ENCODE results near the gene PNRC2. TPM values are rescaled to one million over a fixed set of nuclear protein-coding genes. Genes with fewer than 3 reads are reported as not detected.
A peak's percentile ranks its signal among the peaks of the same experiment; 100 is the strongest.

Gene PNRC2
- polyA plus RNA-seq, 3 donors, result 71.7 to 89.7 (median 71.7) TPM

DNA sequence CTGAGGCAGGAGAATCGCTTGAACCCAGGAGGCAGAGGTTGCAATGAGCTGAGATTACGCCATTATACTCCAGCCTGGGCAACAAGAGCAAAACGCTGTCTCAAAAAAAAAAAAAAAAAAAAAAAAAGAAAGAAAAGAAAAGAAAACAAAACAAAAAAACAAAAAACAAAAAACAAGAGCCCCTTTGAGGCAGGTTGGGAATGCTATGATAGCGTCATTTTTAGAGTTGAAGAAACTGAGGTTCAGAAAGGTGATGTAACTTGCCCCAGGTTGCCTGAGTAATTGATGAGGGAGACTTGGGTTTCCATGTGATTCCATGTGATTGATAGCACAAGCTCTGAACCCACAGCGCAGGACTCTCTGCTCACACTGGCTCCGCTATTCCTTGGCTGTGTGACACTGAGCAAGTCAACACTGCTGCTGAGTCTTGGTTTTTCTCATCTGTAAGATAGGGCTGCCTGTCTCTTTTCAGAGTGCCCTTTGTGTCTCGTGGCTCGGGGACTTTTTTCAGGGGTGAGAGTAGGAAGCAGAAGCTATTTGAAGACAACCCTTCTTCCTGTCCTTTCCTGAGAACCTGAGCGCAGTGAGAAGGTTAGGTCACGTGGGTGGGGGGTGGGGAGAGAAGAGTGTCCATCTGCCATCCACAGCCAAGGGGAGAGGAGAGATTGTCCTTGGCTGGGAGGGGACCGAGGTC lies 48.9 kb upstream of the PNRC2 start:
- H2AFZ ChIP-seq (ENCODE audit: insufficient read depth, low read depth, low read length, poor library complexity, severe bottlenecking), result peak overlapping the region; percentile 1
- H3K79me2 ChIP-seq (ENCODE audit: insufficient read depth, low read length), result no peaks in the 10 kb centered on the region
- peak overlapping the region in 3 of 7 donors; percentile 28 to 73 (median 62) for H3K27ac Mint-ChIP-seq
- 62% methylated on average over 6 of the region's 11 CpGs for WGBS (ENCODE audit: insufficient coverage)
- H4K20me1 ChIP-seq (ENCODE audit: insufficient read depth, low read length), result no peaks in the 10 kb centered on the region
- TF ChIP-seq, protein P1, sequence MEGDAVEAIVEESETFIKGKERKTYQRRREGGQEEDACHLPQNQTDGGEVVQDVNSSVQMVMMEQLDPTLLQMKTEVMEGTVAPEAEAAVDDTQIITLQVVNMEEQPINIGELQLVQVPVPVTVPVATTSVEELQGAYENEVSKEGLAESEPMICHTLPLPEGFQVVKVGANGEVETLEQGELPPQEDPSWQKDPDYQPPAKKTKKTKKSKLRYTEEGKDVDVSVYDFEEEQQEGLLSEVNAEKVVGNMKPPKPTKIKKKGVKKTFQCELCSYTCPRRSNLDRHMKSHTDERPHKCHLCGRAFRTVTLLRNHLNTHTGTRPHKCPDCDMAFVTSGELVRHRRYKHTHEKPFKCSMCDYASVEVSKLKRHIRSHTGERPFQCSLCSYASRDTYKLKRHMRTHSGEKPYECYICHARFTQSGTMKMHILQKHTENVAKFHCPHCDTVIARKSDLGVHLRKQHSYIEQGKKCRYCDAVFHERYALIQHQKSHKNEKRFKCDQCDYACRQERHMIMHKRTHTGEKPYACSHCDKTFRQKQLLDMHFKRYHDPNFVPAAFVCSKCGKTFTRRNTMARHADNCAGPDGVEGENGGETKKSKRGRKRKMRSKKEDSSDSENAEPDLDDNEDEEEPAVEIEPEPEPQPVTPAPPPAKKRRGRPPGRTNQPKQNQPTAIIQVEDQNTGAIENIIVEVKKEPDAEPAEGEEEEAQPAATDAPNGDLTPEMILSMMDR (IDR thresholded peaks at IDR 0.05), result no peak
- H3K27ac ChIP-seq (ENCODE audit: low read depth in 1 of 2, low read length in 2 of 2), result peak overlapping the region in 1 of 2 donors; percentile 32
- no peak overlapping the region for H3K4me3 ChIP-seq (replicated peaks in 1 of 3; ENCODE audit: low read depth in 2 of 3, low read length in 3 of 3)
- H3K27me3 Mint-ChIP-seq (ENCODE audit: low read depth in 3 of 3), result no peaks in the 10 kb centered on the region
- peaks cover 71 to 73% of the 10 kb centered on the region in 2 donors for H3K4me1 ChIP-seq (ENCODE audit: control insufficient read depth in 1 of 2, insufficient read depth in 2 of 2, low read length in 2 of 2)
- no peak overlapping the region for H3K4me2 ChIP-seq (replicated peaks; ENCODE audit: extremely low read depth, low read length, poor library complexity, severe bottlenecking)
- peaks cover 0 to 2% (median 0%) of the 10 kb centered on the region in 7 donors for H3K9me3 Mint-ChIP-seq
- intact Hi-C loops (cut with micrococcal nuclease), result loop anchor here in 1 of 2 donors (10.0 kb wide), 1 partner anchor 106 kb away; the partner anchor contains the start of gene GALE
- H3K36me3 Mint-ChIP-seq, result peaks cover 0 to 5% of the 10 kb centered on the region in 2 donors
- peak in 1 of 3 donors; percentile 62 for DNase-seq
- H3K9ac ChIP-seq (ENCODE audit: insufficient read depth, low read length, poor library complexity, severe bottlenecking), result no peak overlapping the region
- no peaks in the 10 kb centered on the region for H3K27me3 ChIP-seq (ENCODE audit: control insufficient read depth in 2 of 2, insufficient read depth in 2 of 2, low read length in 2 of 2)
- H3K9me3 ChIP-seq (replicated peaks in 1 of 2; ENCODE audit: control insufficient read depth in 1 of 2, insufficient read depth in 1 of 2, low read length in 2 of 2), result no peaks in the 10 kb centered on the region
- no peaks in the 10 kb centered on the region for H3K36me3 ChIP-seq (replicated peaks in 1 of 2; ENCODE audit: control insufficient read depth in 1 of 2, insufficient read depth in 2 of 2, low read length in 2 of 2)
- peak overlapping the region in 1 of 2 donors; percentile 34 for H3K4me3 Mint-ChIP-seq
- peaks cover 73% of the 10 kb centered on the region for H3K4me1 Mint-ChIP-seq

DNA sequence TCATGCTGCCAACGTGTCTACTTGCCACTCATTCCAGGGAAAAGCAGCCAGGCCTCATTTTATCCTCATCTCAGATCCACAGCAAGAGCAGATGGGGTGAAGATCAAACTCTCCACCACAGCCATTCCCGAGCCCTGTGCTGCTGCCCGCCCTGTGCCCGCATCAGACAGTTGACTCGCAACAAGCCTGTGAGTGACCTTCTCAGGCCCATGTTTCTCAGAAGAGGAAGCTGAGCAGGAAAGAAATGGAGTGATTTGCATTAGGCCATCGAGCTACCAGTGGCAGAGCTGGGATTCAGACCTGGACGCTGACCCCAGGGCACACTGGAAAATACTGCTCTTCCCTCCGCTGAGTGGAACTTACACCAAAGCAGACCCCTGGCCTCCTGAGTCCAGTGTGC lies 47.7 kb upstream of the PNRC2 start:
- H3K4me2 ChIP-seq (replicated peaks; ENCODE audit: extremely low read depth, low read length, poor library complexity, severe bottlenecking), result no peak overlapping the region
- DNase-seq, result peak in 2 of 3 donors; percentile 40 to 43

More for the DNA sequence above, 47.7 kb upstream of the PNRC2 start:
- 73% methylated on average over 4 of the region's 8 CpGs for WGBS (ENCODE audit: insufficient coverage)
- Mint-ChIP-seq H3K27me3 (ENCODE audit: low read depth in 3 of 3) (no peaks in the 10 kb centered on the region), H3K9me3 (peaks cover 0 to 2% (median 0%) of the 10 kb centered on the region in 7 donors), H3K4me1 (peaks cover 74% of the 10 kb centered on the region), H3K4me3 (peak overlapping the region in 1 of 2 donors; percentile 31), H3K36me3 (peaks cover 0 to 5% of the 10 kb centered on the region in 2 donors), H3K27ac (peak overlapping the region in 3 of 7 donors; percentile 3 to 74 (median 28))
- Histone ChIP-seq H4K20me1 (ENCODE audit: insufficient read depth, low read length) (no peaks in the 10 kb centered on the region), H3K27me3 (ENCODE audit: control insufficient read depth in 2 of 2, insufficient read depth in 2 of 2, low read length in 2 of 2) (no peaks in the 10 kb centered on the region), H3K4me3 (replicated peaks in 1 of 3; ENCODE audit: low read depth in 2 of 3, low read length in 3 of 3) (no peak overlapping the region), H3K9ac (ENCODE audit: insufficient read depth, low read length, poor library complexity, severe bottlenecking) (no peak overlapping the region), H3K4me1 (ENCODE audit: control insufficient read depth in 1 of 2, insufficient read depth in 2 of 2, low read length in 2 of 2) (peaks cover 77 to 79% of the 10 kb centered on the region in 2 donors), H2AFZ (ENCODE audit: insufficient read depth, low read depth, low read length, poor library complexity, severe bottlenecking) (no peak overlapping the region), H3K79me2 (ENCODE audit: insufficient read depth, low read length) (no peaks in the 10 kb centered on the region), H3K36me3 (replicated peaks in 1 of 2; ENCODE audit: control insufficient read depth in 1 of 2, insufficient read depth in 2 of 2, low read length in 2 of 2) (no peaks in the 10 kb centered on the region), H3K27ac (ENCODE audit: low read depth in 1 of 2, low read length in 2 of 2) (peak overlapping the region in 1 of 2 donors; percentile 20), H3K9me3 (replicated peaks in 1 of 2; ENCODE audit: control insufficient read depth in 1 of 2, insufficient read depth in 1 of 2, low read length in 2 of 2) (no peaks in the 10 kb centered on the region)
- TF ChIP-seq, protein P1 (IDR thresholded peaks at IDR 0.05), result no peak
- intact Hi-C loops (cut with micrococcal nuclease), result loop anchor here in 1 of 2 donors (10.0 kb wide), 1 partner anchor 107 kb away; the partner anchor contains the start of gene GALE

Measured in CD14-positive monocyte (primary cell).